Endothelial cell (in vitro differentiated cells): Measurements from ENCODE around the gene LIFR. TPM values are rescaled to one million over a fixed set of nuclear protein-coding genes. Genes with fewer than 3 reads are reported as not detected.

Experiments
- DNase-seq: peaks from one replicate; pipeline ENCODE4 v3.0.0; 2021; ENCODE audit warnings: low spot score
- H3K27ac Mint-ChIP-seq: one replicate; pipeline ENCODE4 v1.8.0; 2021; ENCODE audit warnings: mixed read lengths, inconsistent platforms; ENCODE audit not compliant: unreplicated experiment
- H3K27me3 Mint-ChIP-seq: one replicate; pipeline ENCODE4 v1.8.0; 2021; ENCODE audit warnings: mild to moderate bottlenecking, moderate library complexity, mixed read lengths, inconsistent platforms; ENCODE audit not compliant: unreplicated experiment
- H3K36me3 Mint-ChIP-seq: one replicate; pipeline ENCODE4 v1.8.0; 2021; ENCODE audit warnings: mild to moderate bottlenecking, low read depth, mixed read lengths, inconsistent platforms; ENCODE audit not compliant: unreplicated experiment
- H3K4me1 Mint-ChIP-seq: one replicate; pipeline ENCODE4 v1.8.0; 2021; ENCODE audit warnings: mild to moderate bottlenecking, mixed read lengths, inconsistent platforms; ENCODE audit not compliant: unreplicated experiment
- H3K4me3 Mint-ChIP-seq: one replicate; pipeline ENCODE4 v1.8.0; 2021; ENCODE audit warnings: mild to moderate bottlenecking, mixed read lengths, inconsistent platforms; ENCODE audit not compliant: unreplicated experiment
- H3K9me3 Mint-ChIP-seq: one replicate; pipeline ENCODE4 v1.8.0; 2021; ENCODE audit warnings: mixed read lengths, inconsistent platforms; ENCODE audit not compliant: unreplicated experiment
- total RNA-seq: library from RNA; stranded (reverse); fragmentation: NEBNext Ultra II Directional; extraction: Animal tissue kit (Norgen Biotek cat#: 25700); gene quantifications from one replicate; pipeline ENCODE4 v1.2.1, GENCODE V29; 2021; ENCODE audit not compliant: unreplicated experiment
- TF ChIP-seq, protein P1 (sequence below): fragments of 200-600 bp; sonication (generic); IDR thresholded peaks from one replicate; pipeline ENCODE4 v1.5.0; 2021; ENCODE audit warnings: antibody characterized with exemption; ENCODE audit not compliant: unreplicated experiment

LIFR gene
- total RNA-seq, 1 donor from 2014 or later = 96.0 TPM

DNA sequence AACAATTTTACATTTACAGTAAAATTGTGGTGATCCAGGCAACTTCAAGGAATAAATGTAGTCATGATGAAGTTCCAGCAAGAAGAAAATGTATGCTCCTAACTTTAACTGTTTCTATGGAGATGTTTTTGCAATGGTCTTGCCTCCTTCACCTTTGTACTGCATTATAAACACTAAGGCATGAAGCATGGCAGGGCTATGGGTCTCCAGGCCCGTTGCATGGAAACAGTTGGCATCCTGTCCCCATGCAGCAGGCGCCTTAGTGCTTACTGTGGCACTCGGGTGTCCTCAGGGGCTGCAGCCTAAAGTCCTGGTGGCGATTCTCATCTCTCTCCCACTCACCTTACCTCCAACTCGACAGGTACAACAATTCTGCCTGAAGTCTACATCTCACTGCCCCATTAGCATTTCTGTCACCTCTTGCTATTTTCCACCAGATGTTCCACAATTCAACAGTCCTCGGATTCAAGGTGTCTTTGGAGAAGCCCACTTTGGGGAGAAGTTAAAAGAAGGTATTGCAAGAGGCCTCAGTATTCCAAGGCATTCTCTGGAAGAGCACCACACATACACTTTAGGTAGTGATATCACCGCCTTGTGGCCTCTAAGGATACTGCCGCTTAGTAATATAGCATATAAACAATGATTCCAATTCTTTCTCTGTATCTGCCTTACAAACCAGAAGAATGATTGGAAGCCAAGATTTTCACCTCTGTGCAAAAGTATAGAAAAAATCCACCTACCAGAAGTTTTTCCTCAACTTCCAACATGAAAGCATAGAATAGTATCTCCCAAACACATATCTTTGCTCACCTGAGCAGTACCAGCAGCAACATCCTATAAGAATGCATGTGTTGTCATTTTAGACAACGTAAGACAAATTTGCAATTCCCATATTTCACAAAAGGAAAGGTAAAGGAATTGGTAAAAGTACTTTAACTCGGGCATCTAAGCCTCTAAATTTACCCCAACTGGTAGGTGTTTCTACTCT, 5.1 kb downstream of the LIFR start:
- Mint-ChIP-seq H3K27me3 (peaks cover 4% of the 10 kb centered on the region), H3K4me3 (no peak overlapping the region), H3K4me1 (peaks cover 16% of the 10 kb centered on the region), H3K27ac (no peak overlapping the region), H3K9me3 (no peaks in the 10 kb centered on the region), H3K36me3 (peaks cover 4% of the 10 kb centered on the region)
- no peak for DNase-seq
- TF ChIP-seq, protein P1, sequence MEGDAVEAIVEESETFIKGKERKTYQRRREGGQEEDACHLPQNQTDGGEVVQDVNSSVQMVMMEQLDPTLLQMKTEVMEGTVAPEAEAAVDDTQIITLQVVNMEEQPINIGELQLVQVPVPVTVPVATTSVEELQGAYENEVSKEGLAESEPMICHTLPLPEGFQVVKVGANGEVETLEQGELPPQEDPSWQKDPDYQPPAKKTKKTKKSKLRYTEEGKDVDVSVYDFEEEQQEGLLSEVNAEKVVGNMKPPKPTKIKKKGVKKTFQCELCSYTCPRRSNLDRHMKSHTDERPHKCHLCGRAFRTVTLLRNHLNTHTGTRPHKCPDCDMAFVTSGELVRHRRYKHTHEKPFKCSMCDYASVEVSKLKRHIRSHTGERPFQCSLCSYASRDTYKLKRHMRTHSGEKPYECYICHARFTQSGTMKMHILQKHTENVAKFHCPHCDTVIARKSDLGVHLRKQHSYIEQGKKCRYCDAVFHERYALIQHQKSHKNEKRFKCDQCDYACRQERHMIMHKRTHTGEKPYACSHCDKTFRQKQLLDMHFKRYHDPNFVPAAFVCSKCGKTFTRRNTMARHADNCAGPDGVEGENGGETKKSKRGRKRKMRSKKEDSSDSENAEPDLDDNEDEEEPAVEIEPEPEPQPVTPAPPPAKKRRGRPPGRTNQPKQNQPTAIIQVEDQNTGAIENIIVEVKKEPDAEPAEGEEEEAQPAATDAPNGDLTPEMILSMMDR = peak; percentile 69

DNA sequence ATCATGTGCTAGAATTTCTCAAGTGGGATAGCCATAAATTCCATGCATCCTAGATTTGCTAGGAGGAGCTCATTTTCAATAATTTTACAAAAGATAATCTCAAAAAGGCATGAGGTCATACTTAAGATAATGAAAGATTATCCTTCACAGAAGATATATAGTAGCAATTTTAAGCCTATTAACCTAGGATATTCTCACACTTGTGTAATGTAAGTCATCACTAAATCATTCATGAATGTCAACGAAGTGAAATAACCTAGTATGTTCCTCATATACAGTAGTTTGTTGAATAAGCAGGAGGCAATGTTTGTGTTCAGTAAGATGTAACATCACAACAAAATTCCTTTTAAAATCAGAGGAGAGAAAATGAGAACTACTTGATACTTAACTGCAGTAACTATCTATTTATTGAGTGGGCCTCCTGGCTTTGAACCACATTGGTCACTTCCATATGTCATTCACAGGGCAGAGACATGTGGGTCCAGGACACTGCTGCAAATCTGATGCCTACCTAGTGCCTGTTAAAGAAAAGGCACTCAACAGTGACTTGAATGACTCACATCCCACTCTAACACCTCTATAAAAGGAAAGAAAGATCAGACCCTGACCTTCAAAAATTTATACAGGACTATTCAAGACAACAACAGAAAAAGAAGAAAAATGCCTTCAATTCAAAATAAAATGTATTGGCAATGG, 8.2 kb downstream of the LIFR start:
- no peaks in the 10 kb centered on the region for H3K27me3 Mint-ChIP-seq
- H3K4me3 Mint-ChIP-seq = no peak overlapping the region
- H3K4me1 Mint-ChIP-seq = peaks cover 17% of the 10 kb centered on the region
- no peak overlapping the region for H3K27ac Mint-ChIP-seq
- TF ChIP-seq, protein P1 = no peak
- no peaks in the 10 kb centered on the region for H3K36me3 Mint-ChIP-seq
- no peak for DNase-seq
- no peaks in the 10 kb centered on the region for H3K9me3 Mint-ChIP-seq

DNA sequence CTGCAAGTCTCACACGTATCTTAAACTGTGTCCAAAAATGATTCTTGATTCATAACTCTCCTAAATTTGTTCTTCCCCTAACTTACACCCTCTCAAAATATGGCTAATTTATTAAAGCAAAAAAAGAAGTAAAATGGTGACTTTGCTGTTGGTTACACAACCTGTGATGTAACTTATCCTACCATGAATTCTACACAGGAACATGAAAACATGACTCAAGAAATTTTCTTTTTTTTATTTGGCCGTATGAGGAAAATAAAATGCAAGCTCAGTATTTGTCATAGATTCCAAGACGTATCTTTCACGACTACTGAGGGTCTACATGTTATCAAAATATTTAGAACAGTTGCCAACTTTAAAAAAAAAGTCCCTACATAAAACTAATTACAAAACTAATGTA, 9.2 kb downstream of the LIFR start:
- TF ChIP-seq, protein P1 = no peak
- Mint-ChIP-seq H3K36me3 (no peaks in the 10 kb centered on the region), H3K27ac (no peak overlapping the region), H3K27me3 (no peaks in the 10 kb centered on the region), H3K4me1 (peaks cover 12% of the 10 kb centered on the region), H3K9me3 (no peaks in the 10 kb centered on the region), H3K4me3 (no peak overlapping the region)
- no peak for DNase-seq

DNA sequence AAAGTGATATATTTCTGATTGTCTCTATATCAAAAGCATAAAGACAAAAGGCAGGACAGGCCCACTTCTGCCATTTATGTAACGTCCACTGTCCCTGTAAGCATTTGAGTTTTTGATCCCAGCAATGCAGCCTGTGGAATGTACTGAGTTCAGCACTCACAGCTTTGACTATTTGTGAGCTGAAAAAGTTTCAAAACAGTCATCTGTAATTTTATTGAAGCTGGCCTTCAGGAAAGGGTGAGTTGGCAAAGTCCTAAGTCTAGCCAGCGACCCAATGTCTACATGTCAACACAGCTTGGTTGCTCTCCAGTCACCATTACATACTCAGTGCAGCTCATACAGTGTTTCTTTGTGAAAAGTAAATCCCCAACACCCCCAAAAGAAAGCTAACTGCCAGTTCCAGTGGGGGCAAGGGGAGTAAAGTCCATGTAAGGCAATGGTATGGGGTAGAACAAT, 9.7 kb downstream of the LIFR start:
- peaks cover 12% of the 10 kb centered on the region for H3K4me1 Mint-ChIP-seq
- TF ChIP-seq, protein P1 = no peak
- H3K4me3 Mint-ChIP-seq = no peak overlapping the region
- no peaks in the 10 kb centered on the region for H3K36me3 Mint-ChIP-seq
- no peaks in the 10 kb centered on the region for H3K9me3 Mint-ChIP-seq
- H3K27ac Mint-ChIP-seq = no peak overlapping the region
- DNase-seq = no peak
- H3K27me3 Mint-ChIP-seq = no peaks in the 10 kb centered on the region
